H1 (cell line): ENCODE results near the gene GRSF1. TPM values are rescaled to one million over a fixed set of nuclear protein-coding genes. Genes with fewer than 3 reads are reported as not detected.

Experiments used
- CTCF ChIA-PET: fragments of 300-600 bp; sonication (Branson Sonifier 250); formaldehyde crosslinking; loops from one replicate; lab custom pipeline; 2021; ENCODE audit not compliant: partially characterized antibody; lab: Charles Lee
- POLR2A ChIA-PET: fragments of 300-600 bp; sonication (Branson Sonifier 250); formaldehyde crosslinking; loops from one replicate; lab custom pipeline; 2021; ENCODE audit warnings: inconsistent platforms; ENCODE audit not compliant: partially characterized antibody; lab: Charles Lee
- DNase-seq, 2 experiments: peaks; one replicate each; pipeline versions ENCODE4 v3.0.0 to v3.0.0-alpha.2; 2010 to 2022; ENCODE audit warnings: low spot score in 2 of 2, low read depth in 1 of 2, mixed read lengths in 1 of 2
- FAIRE-seq: peaks from 2 replicates; lab custom pipeline; 2011; peaks lifted over from hg19 to GRCh38; lab: Jason Lieb, UNC
- H2AFZ ChIP-seq: 2 replicates; pipeline ENCODE4 v1.8.1; 2012; ENCODE audit warnings: low read length, inconsistent platforms
- H2AK5ac ChIP-seq: 2 replicates; pipeline ENCODE4 v1.6.1; 2013; ENCODE audit warnings: low read depth, low read length
- H2BK120ac ChIP-seq: replicated peaks from 2 replicates; pipeline ENCODE3; 2013; ENCODE audit warnings: low read depth, low read length, inconsistent platforms
- H2BK12ac ChIP-seq: 2 replicates; pipeline ENCODE4 v1.6.1; 2013; ENCODE audit warnings: low read depth, low read length
- H2BK15ac ChIP-seq: 2 replicates; pipeline ENCODE4 v1.6.1; 2013; ENCODE audit warnings: low read length
- H2BK20ac ChIP-seq: 2 replicates; pipeline ENCODE4 v1.6.1; 2013; ENCODE audit warnings: low read length
- H2BK5ac ChIP-seq: 2 replicates; pipeline ENCODE4 v1.6.1; 2013; ENCODE audit warnings: low read depth, low read length
- H3K14ac ChIP-seq: 2 replicates; pipeline ENCODE4 v1.6.1; 2013; ENCODE audit warnings: inconsistent platforms; ENCODE audit not compliant: insufficient read length
- H3K18ac ChIP-seq: 2 replicates; pipeline ENCODE4 v1.6.1; 2013; ENCODE audit warnings: low read length; ENCODE audit errors: extremely low read depth
- H3K23ac ChIP-seq: 2 replicates; pipeline ENCODE4 v1.6.1; 2013; ENCODE audit warnings: inconsistent platforms; ENCODE audit not compliant: insufficient read length
- H3K23me2 ChIP-seq: 2 replicates; pipeline ENCODE4 v1.6.1; 2013; ENCODE audit warnings: low read depth, low read length
- H3K27ac ChIP-seq: 2 replicates; pipeline ENCODE4 v1.6.1; 2011; ENCODE audit warnings: low read depth, low read length, inconsistent platforms
- H3K27me3 ChIP-seq, 4 experiments: replicated peaks in 1 of 4; 1 replicate in 1 of 4; 2 replicates in 3 of 4; pipeline versions ENCODE4 v1.6.1 to v1.8.1; 2011 to 2013; ENCODE audit warnings: low read length in 3 of 4, mild to moderate bottlenecking in 3 of 4, inconsistent platforms in 2 of 4, mixed read lengths in 2 of 4, moderate library complexity in 1 of 4; ENCODE audit not compliant: control insufficient read depth in 3 of 4, insufficient read depth in 3 of 4; ENCODE audit errors: extremely low read depth in 1 of 4
- H3K36me3 ChIP-seq, 4 experiments: 2 replicates each; pipeline versions ENCODE4 v1.6.1 to v1.8.1; 2011 to 2013; ENCODE audit warnings: mild to moderate bottlenecking in 4 of 4, low read length in 3 of 4, moderate library complexity in 2 of 4, control low read depth in 1 of 4, inconsistent platforms in 1 of 4; ENCODE audit not compliant: insufficient read depth in 4 of 4, control insufficient read depth in 2 of 4
- H3K4ac ChIP-seq: replicated peaks from 2 replicates; pipeline ENCODE3; 2013; ENCODE audit warnings: low read length, low read depth, mixed read lengths, inconsistent platforms; ENCODE audit not compliant: insufficient read length
- H3K4me1 ChIP-seq, 4 experiments: replicated peaks in 1 of 4; 1 replicate in 1 of 4; 2 replicates in 3 of 4; pipeline versions ENCODE4 v1.6.1 to v1.8.1; 2011 to 2013; ENCODE audit warnings: low read length in 3 of 4, inconsistent platforms in 2 of 4, mixed read lengths in 1 of 4; ENCODE audit not compliant: insufficient read depth in 4 of 4, control insufficient read depth in 3 of 4
- H3K4me2 ChIP-seq, 2 experiments: 2 replicates each; pipeline versions ENCODE4 v1.6.1 to v1.8.1; 2011 to 2013; ENCODE audit warnings: low read depth in 2 of 2, low read length in 2 of 2, control low read depth in 1 of 2, inconsistent platforms in 1 of 2, mild to moderate bottlenecking in 1 of 2; ENCODE audit not compliant: insufficient read depth in 1 of 2
- H3K4me3 ChIP-seq, 4 experiments: fragments of 200-600, 300-600 bp in 1 of 4; sonication (generic), shearing (Covaris generic), sonication (Bioruptor Twin) in 1 of 4; 2 replicates each; pipeline versions ENCODE4 v1.5.1 to v1.8.1; 2011 to 2016; ENCODE audit warnings: low read length in 4 of 4, low read depth in 3 of 4, control low read depth in 2 of 4, inconsistent platforms in 2 of 4, mild to moderate bottlenecking in 2 of 4, mixed read lengths in 1 of 4, moderate library complexity in 1 of 4; ENCODE audit not compliant: insufficient read depth in 2 of 4; ENCODE audit errors: extremely low read depth in 1 of 4
- H3K56ac ChIP-seq: replicated peaks from 2 replicates; pipeline ENCODE3; 2013; ENCODE audit warnings: low read depth, mild to moderate bottlenecking, mixed read lengths, low read length, inconsistent platforms; ENCODE audit not compliant: insufficient read length
- H3K79me1 ChIP-seq: 2 replicates; pipeline ENCODE4 v1.6.1; 2013; ENCODE audit warnings: low read depth, low read length, control low read depth
- H3K79me2 ChIP-seq, 2 experiments: 2 replicates each; pipeline versions ENCODE4 v1.6.1 to v1.8.1; 2012 to 2013; ENCODE audit warnings: low read length in 2 of 2, mild to moderate bottlenecking in 2 of 2, inconsistent platforms in 1 of 2; ENCODE audit not compliant: insufficient read depth in 2 of 2, control insufficient read depth in 1 of 2
- H3K9ac ChIP-seq, 4 experiments: replicated peaks in 1 of 4; 1 replicate in 1 of 4; 2 replicates in 3 of 4; pipeline versions ENCODE4 v1.6.1 to v1.8.1; 2011 to 2013; ENCODE audit warnings: low read depth in 3 of 4, low read length in 3 of 4, control low read depth in 2 of 4, mild to moderate bottlenecking in 2 of 4, moderate library complexity in 2 of 4, inconsistent platforms in 1 of 4; ENCODE audit errors: extremely low read depth in 1 of 4
- H3K9me3 ChIP-seq, 2 experiments: 2 replicates each; pipeline versions ENCODE4 v1.6.1 to v1.8.1; 2012 to 2013; ENCODE audit warnings: mild to moderate bottlenecking in 2 of 2, moderate library complexity in 2 of 2, control low read depth in 1 of 2, inconsistent platforms in 1 of 2, low read depth in 1 of 2, low read length in 1 of 2, mixed read lengths in 1 of 2; ENCODE audit not compliant: insufficient read depth in 2 of 2
- H4K20me1 ChIP-seq, 2 experiments: replicated peaks in 1 of 2; 2 replicates each; pipeline versions ENCODE3 to v1.8.1; 2011 to 2013; ENCODE audit warnings: inconsistent platforms in 2 of 2, low read length in 2 of 2, mild to moderate bottlenecking in 1 of 2; ENCODE audit not compliant: insufficient read depth in 2 of 2, control insufficient read depth in 1 of 2
- H4K5ac ChIP-seq: 2 replicates; pipeline ENCODE4 v1.6.1; 2013; ENCODE audit warnings: low read length, low read depth, mixed read lengths, inconsistent platforms; ENCODE audit not compliant: insufficient read length
- H4K8ac ChIP-seq: 2 replicates; pipeline ENCODE4 v1.8.0; 2013; ENCODE audit warnings: mild to moderate bottlenecking, moderate library complexity, low read length, inconsistent platforms; ENCODE audit not compliant: insufficient read depth; ENCODE audit errors: extremely low read depth
- H4K91ac ChIP-seq: replicated peaks from 2 replicates; pipeline ENCODE3; 2013; ENCODE audit warnings: low read length, mixed read lengths, inconsistent platforms; ENCODE audit not compliant: insufficient read length
- KDM1A ChIP-seq: fragments of 200-600, 300-600 bp; sonication (generic); IDR thresholded peaks from 2 replicates; pipeline ENCODE4 v1.7.1; 2016; ENCODE audit warnings: mild to moderate bottlenecking, low read length, borderline replicate concordance
- WGBS, 2 experiments: shearing (Covaris generic) in 1 of 2; methylation state at CpG; one replicate each; pipeline versions ENCODE4 v1.1.6 to v1.1.7; 2013 to 2015; ENCODE audit warnings: low lambda C conversion rate in 2 of 2, mixed read lengths in 2 of 2, inconsistent platforms in 1 of 2, low coverage in 1 of 2, missing lambda C conversion rate in 1 of 2; ENCODE audit not compliant: insufficient replicate concordance in 2 of 2, insufficient coverage in 1 of 2, insufficient read length in 1 of 2; ENCODE audit errors: extremely low coverage in 1 of 2, missing lambda C conversion rate in 1 of 2; 5-methylcytosine and 5-hydroxymethylcytosine counted together
- polyA plus RNA-seq, 7 experiments: library from polyadenylated mRNA; depleted of rRNA in 3 of 7; stranded (reverse) in 5 of 7; unstranded in 2 of 7; fragments of >200 nt in 5 of 7; fragments of 200-250 nt in 2 of 7; gene quantifications; 1 replicate in 5 of 7; 2 replicates in 1 of 7; 4 replicates in 1 of 7; pipeline versions ENCODE4 v1.2.1 to v1.2.3, GENCODE V29; 2011 to 2013; ENCODE audit warnings: missing spikeins in 2 of 7, mixed read lengths in 2 of 7
- total RNA-seq: library from RNA; stranded (reverse); fragmentation: NEBNext Ultra II Directional; extraction: Animal tissue kit (Norgen Biotek cat#: 25700); gene quantifications from 2 replicates; pipeline ENCODE4 v1.2.1, GENCODE V29; 2021
- TF ChIP-seq, protein P1 (sequence below): IDR thresholded peaks from 2 replicates; pipeline ENCODE4 v1.6.1; 2012; ENCODE audit warnings: inconsistent platforms

Gene GRSF1
- total and polyA plus RNA-seq, 2 of the 8 experiments (the other 6 are each of a cell fraction or from before 2014, with no cell fraction given), result 44.3 to 112 TPM

GRCh38 chr4:70873216-70873615, 33.5 kb upstream of the GRSF1 start:
- no peak overlapping the region for H2AK5ac ChIP-seq
- no peaks in the 10 kb centered on the region for H3K79me2 ChIP-seq
- H2BK5ac ChIP-seq, result no peak overlapping the region
- H3K9ac ChIP-seq, result no peak overlapping the region
- H3K4me3 ChIP-seq, result no peak overlapping the region
- no peak overlapping the region for H4K8ac ChIP-seq
- H3K14ac ChIP-seq, result no peak overlapping the region
- POLR2A ChIA-PET, result interaction anchor here (1.3 kb wide), 1 partner anchor 15 kb away, joined by 3 read pairs; no protein-coding TSS in a partner anchor
- H2BK12ac ChIP-seq, result no peak overlapping the region
- no peaks in the 10 kb centered on the region for H3K79me1 ChIP-seq
- no peak overlapping the region for H3K4me2 ChIP-seq
- peaks cover 0 to 4% (median 3%) of the 10 kb centered on the region in 4 experiments; a peak in 4 of 7 replicates for H3K4me1 ChIP-seq
- peak overlapping the region; percentile 70 for H2AFZ ChIP-seq
- DNase-seq (no peak), FAIRE-seq (no peak)
- H3K4ac ChIP-seq, result no peak overlapping the region
- CTCF ChIA-PET, result no interaction called here
- H2BK15ac ChIP-seq, result no peak overlapping the region
- no peak overlapping the region for H4K91ac ChIP-seq
- H4K5ac ChIP-seq, result no peak overlapping the region
- no peaks in the 10 kb centered on the region for H3K36me3 ChIP-seq
- no peaks in the 10 kb centered on the region for H3K9me3 ChIP-seq
- H4K20me1 ChIP-seq, result no peaks in the 10 kb centered on the region
- H3K27me3 ChIP-seq, result no peaks in the 10 kb centered on the region; a peak in 1 of 7 replicates
- H3K27ac ChIP-seq, result no peak overlapping the region
- H3K18ac ChIP-seq, result no peak overlapping the region
- no peak overlapping the region for H2BK120ac ChIP-seq
- H3K23ac ChIP-seq, result no peak overlapping the region
- 84% methylated on average over 3 of the region's 3 CpGs; no CpG with 5 or more reads in 1 of the 2 experiments for WGBS, 2 experiments
- H3K56ac ChIP-seq, result no peak overlapping the region
- no peaks in the 10 kb centered on the region for H3K23me2 ChIP-seq
- H2BK20ac ChIP-seq, result no peak overlapping the region
- TF ChIP-seq, protein P1, sequence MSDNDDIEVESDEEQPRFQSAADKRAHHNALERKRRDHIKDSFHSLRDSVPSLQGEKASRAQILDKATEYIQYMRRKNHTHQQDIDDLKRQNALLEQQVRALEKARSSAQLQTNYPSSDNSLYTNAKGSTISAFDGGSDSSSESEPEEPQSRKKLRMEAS, result no peak
- TF ChIP-seq KDM1A, result no peak
